ENCODE data around the gene SF3A1. TPM values are rescaled to one million over a fixed set of nuclear protein-coding genes. Genes with fewer than 3 reads are reported as not detected.
A peak's percentile ranks its signal among the peaks of the same experiment; 100 is the strongest.

The SF3A1 gene
- total RNA-seq, 2 experiments from 2014 or later: 247 to 279 TPM

DNA sequence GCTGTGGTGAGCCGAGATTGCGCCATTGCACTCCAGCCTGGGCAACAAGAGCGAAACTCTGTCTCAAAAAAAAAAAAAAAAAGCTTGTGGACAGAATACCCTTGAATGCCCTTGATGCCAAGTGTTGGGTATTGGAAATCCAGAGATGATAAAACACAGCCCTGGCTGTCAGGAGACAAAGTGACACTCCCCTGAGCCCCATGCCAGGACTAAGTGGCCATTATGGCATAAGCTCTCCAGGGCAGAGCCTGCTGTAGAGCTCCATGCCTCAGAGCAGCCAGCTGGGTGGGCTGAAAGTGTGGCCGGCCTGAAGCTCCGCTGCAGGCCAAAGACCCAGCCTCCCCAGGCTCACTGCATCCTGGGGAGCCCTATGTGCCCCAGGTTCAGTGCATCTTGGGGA lies 25.6 kb upstream of the SF3A1 start:
- peaks cover 12% of the 10 kb centered on the region for H3K4me1 Mint-ChIP-seq
- ChIA-PET CTCF (interaction anchor here (1.1 to 8.3 kb wide), 3 partner anchors 13 to 93 kb away, joined by 3 to 71 read pairs (median 6); partner anchors contain the start of gene CASTOR1), POLR2A (no interaction called here)
- no peak overlapping the region for H3K4me3 Mint-ChIP-seq
- no peaks in the 10 kb centered on the region for H3K27me3 Mint-ChIP-seq
- no peaks in the 10 kb centered on the region for H3K9me3 Mint-ChIP-seq
- H3K27ac Mint-ChIP-seq: no peak overlapping the region
- no peaks in the 10 kb centered on the region for H3K36me3 Mint-ChIP-seq (ENCODE audit: low read depth)
- DNase-seq: no peak

DNA sequence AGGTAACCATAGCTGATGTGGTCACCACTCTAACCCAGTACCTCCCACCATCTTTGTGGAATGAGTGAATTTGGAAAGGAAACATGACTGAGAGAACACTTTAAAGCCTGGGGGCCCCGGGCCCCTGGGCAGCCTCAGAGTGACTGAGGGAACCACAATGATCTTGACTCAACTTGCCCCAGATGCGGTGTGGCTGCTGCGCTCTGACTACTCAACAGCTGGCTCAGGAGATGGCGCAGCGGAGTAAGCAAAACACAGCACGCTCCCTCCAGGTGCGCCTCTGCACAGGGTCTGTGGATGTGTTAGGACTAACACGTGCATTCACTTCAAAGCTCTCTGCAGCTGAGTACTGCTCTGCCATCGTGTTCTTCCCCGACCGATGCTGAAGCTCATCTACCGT lies 24.6 kb upstream of the SF3A1 start:
- CTCF ChIA-PET: interaction anchor here (1.2 to 8.3 kb wide), 6 partner anchors 11 to 92 kb away, joined by 3 to 71 read pairs (median 4); partner anchors contain the start of genes CASTOR1, CCDC157 and SF3A1

DNA sequence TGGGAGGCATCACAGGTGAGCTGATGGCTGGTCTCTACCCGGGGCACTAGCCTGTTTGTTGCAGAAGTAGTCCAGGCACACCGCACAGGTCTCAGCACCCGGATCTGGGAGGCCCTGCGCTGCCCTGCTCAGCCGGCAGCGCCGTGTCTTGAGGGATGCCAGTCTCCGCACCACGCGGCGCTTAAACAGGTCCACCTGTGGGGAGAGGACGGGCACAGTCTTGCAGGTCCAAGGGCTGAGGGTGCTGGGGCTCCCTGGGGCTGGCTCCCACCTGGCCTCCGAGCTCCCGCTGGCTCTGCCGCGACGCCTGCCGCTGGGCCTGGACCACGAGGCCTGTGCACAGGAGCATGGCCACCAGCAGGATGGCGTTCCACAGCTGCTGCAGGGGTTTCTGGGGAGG lies 23.3 kb upstream of the SF3A1 start:
- H3K27ac Mint-ChIP-seq: no peak overlapping the region
- DNase-seq: no peak
- ChIA-PET POLR2A (no interaction called here), CTCF (interaction anchor here (0.5 to 8.3 kb wide), 5 partner anchors 12 to 270 kb away, joined by 3 to 71 read pairs (median 3); partner anchors contain the start of genes CASTOR1, CCDC157 and SF3A1)
- no peaks in the 10 kb centered on the region for H3K36me3 Mint-ChIP-seq (ENCODE audit: low read depth)
- no peaks in the 10 kb centered on the region for H3K27me3 Mint-ChIP-seq
- H3K4me1 Mint-ChIP-seq: peaks cover 4% of the 10 kb centered on the region
- H3K4me3 Mint-ChIP-seq: no peak overlapping the region
- no peaks in the 10 kb centered on the region for H3K9me3 Mint-ChIP-seq

More for the DNA sequence above, 24.6 kb upstream of the SF3A1 start:
- Mint-ChIP-seq H3K4me1 (peaks cover 6% of the 10 kb centered on the region), H3K27ac (no peak overlapping the region), H3K9me3 (no peaks in the 10 kb centered on the region), H3K36me3 (ENCODE audit: low read depth) (no peaks in the 10 kb centered on the region), H3K4me3 (no peak overlapping the region), H3K27me3 (no peaks in the 10 kb centered on the region)
- DNase-seq: no peak
- POLR2A ChIA-PET: no interaction called here

DNA sequence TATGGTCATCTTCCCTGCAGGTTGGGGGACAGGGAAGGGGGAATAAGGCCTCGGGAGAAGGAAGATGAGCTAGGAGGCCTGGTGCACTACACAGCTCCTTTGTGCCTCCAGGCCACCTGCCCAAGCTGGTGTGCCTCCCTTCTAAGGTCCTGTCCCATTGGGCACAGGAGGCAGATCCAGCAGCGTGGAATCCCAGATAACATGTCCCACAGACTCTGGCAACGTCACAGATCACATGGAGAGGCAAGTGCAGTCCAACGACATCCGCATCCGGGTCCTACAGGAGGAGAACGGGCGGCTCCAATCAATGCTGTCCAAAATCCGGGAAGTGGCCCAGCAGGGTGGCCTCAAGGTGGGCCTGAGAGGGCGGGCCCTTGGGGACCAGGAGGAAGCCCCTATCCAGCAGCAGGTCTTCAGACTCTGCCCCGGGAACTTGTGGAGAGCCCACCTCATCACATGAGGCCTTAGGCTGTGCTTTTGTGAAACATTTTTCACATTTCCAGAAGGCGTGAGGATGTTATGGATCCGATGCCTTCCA lies 18.7 kb upstream of the SF3A1 start:
- no peaks in the 10 kb centered on the region for H3K27me3 Mint-ChIP-seq
- no peak overlapping the region for H3K27ac Mint-ChIP-seq
- POLR2A ChIA-PET: no interaction called here
- DNase-seq: no peak
- H3K4me3 Mint-ChIP-seq: no peak overlapping the region
- H3K4me1 Mint-ChIP-seq: no peaks in the 10 kb centered on the region
- no peaks in the 10 kb centered on the region for H3K9me3 Mint-ChIP-seq
- no peaks in the 10 kb centered on the region for H3K36me3 Mint-ChIP-seq (ENCODE audit: low read depth)
- CTCF ChIA-PET: interaction anchor here (1.0 to 2.5 kb wide), 3 partner anchors 9 to 87 kb away, joined by 3 to 8 read pairs (median 4); no protein-coding TSS in a partner anchor

DNA sequence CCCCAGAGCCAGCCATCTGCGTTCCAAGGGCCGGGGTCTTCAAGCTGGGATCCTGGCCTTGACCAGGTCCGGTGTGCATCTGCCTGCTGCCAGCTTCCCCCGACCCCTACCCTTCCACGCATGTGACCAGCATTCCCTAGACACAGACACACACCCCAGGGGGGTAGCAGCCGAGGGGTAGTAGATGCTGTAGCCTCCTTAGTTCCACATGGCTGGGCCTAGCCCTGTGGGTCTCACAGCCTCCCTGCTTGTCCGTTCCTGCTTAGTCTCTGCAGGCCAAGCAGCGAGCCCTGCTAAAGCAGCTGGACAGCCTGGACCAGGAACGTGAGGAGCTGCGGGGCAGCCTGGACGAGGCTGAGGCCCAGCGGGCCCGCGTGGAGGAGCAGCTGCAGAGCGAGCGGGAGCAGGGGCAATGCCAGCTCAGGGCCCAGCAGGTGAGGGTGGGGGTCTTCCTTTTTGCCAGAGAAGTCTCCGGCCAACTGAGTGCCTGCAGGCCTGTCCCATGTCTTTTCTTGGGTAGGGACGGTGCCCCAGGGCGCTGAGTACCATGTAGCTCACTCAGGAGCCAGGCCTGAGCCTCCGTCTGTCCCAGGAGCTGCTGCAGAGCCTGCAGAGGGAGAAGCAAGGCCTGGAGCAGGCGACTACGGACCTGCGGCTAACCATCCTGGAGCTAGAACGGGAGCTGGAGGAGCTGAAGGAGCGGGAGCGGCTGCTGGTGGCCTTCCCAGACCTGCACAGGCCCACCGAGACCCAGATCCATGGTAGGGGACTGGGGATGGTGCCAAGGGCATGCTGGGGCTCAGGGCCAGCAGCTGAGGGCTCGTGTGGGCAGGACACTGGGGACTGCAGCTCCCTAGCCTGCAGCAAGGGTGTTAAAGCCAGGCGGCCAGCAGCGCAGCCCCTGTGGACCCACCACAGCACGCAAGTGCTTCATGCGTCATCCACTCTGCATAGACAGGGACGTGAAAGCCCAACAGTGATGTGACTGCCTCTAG lies 16.9 kb upstream of the SF3A1 start:
- H3K27ac Mint-ChIP-seq: no peak overlapping the region
- no peaks in the 10 kb centered on the region for H3K9me3 Mint-ChIP-seq
- CTCF ChIA-PET: interaction anchor here (1.2 to 2.5 kb wide), 3 partner anchors 14 to 86 kb away, joined by 3 to 8 read pairs (median 3); partner anchors contain the start of gene RNF215
- H3K36me3 Mint-ChIP-seq (ENCODE audit: low read depth): no peaks in the 10 kb centered on the region
- POLR2A ChIA-PET: no interaction called here
- H3K4me1 Mint-ChIP-seq: no peaks in the 10 kb centered on the region
- no peaks in the 10 kb centered on the region for H3K27me3 Mint-ChIP-seq
- no peak overlapping the region for H3K4me3 Mint-ChIP-seq
- DNase-seq: no peak

DNA sequence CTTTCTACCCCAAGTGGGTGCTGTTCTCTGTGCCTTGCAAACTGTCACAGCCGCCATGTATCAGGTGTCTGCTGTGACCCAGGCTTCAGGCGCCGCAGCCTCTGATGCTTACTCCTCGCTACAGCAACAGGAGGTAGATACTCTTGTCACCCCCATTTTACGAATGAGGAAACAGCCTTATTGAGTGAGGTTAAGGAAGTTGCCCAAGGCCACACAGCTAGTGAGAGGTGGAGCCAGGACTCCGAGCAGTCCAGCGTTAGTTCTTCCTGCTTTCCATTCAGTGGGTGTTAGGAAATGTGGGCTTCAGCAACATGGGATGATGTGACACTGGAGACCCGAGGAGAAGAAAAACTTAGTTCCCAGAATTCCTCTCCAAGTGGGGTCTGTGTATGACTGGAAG lies 16.2 kb upstream of the SF3A1 start:
- H3K27me3 Mint-ChIP-seq: no peaks in the 10 kb centered on the region
- ChIA-PET POLR2A (no interaction called here), CTCF (interaction anchor here (0.6 to 2.5 kb wide), 2 partner anchors 60 to 85 kb away, joined by 3 to 8 read pairs; no protein-coding TSS in a partner anchor)
- H3K4me3 Mint-ChIP-seq: no peak overlapping the region
- H3K36me3 Mint-ChIP-seq (ENCODE audit: low read depth): no peaks in the 10 kb centered on the region
- DNase-seq: no peak
- H3K27ac Mint-ChIP-seq: no peak overlapping the region
- H3K4me1 Mint-ChIP-seq: no peaks in the 10 kb centered on the region
- no peaks in the 10 kb centered on the region for H3K9me3 Mint-ChIP-seq

DNA sequence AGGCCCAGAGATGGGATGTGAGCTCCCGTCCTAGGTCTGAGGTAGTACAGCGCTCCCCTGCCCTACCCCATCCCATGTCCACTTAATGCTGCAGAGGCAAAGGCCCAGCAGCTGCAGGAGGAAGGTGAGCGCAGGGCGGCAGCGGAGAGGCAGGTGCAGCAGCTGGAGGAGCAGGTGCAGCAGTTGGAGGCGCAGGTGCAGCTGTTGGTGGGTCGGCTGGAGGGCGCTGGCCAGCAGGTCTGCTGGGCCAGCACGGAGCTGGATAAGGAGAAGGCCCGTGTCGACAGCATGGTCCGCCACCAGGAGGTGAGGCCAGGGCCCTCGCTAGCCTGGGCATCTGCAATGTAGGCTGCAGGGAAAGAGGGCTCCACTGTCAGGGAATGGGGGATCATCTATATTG lies 15.3 kb upstream of the SF3A1 start:
- H3K4me3 Mint-ChIP-seq: no peak overlapping the region
- DNase-seq: no peak
- H3K4me1 Mint-ChIP-seq: no peaks in the 10 kb centered on the region
- ChIA-PET CTCF (no interaction called here), POLR2A (no interaction called here)
- no peaks in the 10 kb centered on the region for H3K36me3 Mint-ChIP-seq (ENCODE audit: low read depth)
- H3K27ac Mint-ChIP-seq: no peak overlapping the region
- no peaks in the 10 kb centered on the region for H3K27me3 Mint-ChIP-seq
- no peaks in the 10 kb centered on the region for H3K9me3 Mint-ChIP-seq

DNA sequence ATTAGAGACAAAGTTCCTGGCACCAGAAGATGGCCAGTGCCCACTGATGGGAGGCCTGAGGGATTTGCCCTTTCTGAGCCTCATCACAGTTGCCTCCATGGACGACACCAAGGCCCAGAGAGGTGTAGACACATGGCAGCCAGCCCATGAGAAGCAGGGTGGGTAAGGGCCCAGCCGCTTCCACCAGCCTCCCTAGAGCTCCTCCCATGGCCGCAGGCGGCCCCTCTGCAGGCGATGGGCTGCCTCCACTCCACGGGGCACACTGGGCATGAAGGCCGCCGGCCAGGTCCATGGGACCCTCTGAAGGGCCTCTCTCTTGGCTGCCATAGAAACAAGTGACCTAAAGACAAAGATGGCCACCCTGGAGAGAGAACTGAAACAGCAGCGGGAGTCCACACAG lies 14.6 kb upstream of the SF3A1 start:
- Mint-ChIP-seq H3K4me3 (no peak overlapping the region), H3K27me3 (no peaks in the 10 kb centered on the region), H3K9me3 (no peaks in the 10 kb centered on the region), H3K4me1 (no peaks in the 10 kb centered on the region), H3K36me3 (ENCODE audit: low read depth) (no peaks in the 10 kb centered on the region), H3K27ac (no peak overlapping the region)
- ChIA-PET POLR2A (no interaction called here), CTCF (no interaction called here)
- no peak for DNase-seq

DNA sequence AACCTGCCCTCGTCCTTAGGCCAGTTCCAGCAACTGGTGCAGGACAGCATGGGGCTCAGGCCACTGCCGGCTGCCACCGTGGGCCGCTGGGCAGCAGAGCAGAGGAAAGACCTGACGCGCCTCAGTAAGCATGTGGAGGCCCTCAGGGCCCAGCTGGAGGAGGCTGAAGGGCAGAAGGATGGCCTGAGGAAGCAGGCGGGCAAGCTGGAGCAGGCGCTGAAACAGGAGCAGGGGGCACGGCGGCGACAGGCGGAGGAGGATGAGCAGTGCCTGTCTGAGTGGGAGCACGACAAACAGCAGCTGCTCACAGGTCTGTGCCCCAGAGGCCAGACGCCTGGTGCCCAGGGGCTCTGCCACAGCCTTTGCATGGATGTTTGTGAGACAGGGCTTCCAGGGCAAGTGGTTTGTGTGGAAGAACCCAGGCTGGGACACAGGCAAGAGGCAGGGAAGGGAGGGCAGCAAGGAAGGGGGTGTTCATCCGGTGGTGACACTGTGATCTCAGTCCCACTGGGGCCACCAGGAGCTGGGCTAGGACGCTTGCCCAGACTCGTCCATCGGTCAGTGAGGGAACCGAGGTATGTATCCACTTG lies 14.0 kb upstream of the SF3A1 start:
- Mint-ChIP-seq H3K4me3 (no peak overlapping the region), H3K27me3 (no peaks in the 10 kb centered on the region), H3K36me3 (ENCODE audit: low read depth) (no peaks in the 10 kb centered on the region), H3K4me1 (no peaks in the 10 kb centered on the region), H3K27ac (peak overlapping the region; percentile 41), H3K9me3 (no peaks in the 10 kb centered on the region)
- CTCF ChIA-PET: no interaction called here
- DNase-seq: no peak
- POLR2A ChIA-PET: no interaction called here

DNA sequence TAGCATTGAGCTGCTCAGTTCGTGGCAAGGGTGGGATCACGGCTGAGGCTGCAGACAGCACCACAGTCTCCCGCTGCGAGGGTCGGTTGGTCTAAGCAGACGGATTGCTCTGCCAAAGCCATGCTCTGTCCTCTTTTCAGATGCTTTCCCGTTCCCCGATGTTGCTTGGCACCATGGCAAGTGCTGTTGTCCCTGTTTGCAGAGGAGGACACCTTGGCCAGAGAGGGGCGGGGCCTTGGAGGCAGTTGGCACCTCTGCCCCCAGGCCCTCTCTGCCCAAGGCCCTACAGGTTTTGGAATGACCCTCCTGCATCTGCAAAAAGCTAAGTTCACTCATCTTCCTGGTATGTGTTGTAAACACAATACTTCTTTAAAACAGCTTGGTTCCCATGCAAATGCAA lies 11.7 kb upstream of the SF3A1 start:
- Mint-ChIP-seq H3K9me3 (no peaks in the 10 kb centered on the region), H3K27ac (no peak overlapping the region), H3K27me3 (no peaks in the 10 kb centered on the region), H3K4me1 (no peaks in the 10 kb centered on the region), H3K36me3 (ENCODE audit: low read depth) (no peaks in the 10 kb centered on the region), H3K4me3 (no peak overlapping the region)
- ChIA-PET CTCF (interaction anchor here (1.1 to 2.5 kb wide), 3 partner anchors 13 to 105 kb away, joined by 4 to 11 read pairs (median 6); no protein-coding TSS in a partner anchor), POLR2A (no interaction called here)
- no peak for DNase-seq

DNA sequence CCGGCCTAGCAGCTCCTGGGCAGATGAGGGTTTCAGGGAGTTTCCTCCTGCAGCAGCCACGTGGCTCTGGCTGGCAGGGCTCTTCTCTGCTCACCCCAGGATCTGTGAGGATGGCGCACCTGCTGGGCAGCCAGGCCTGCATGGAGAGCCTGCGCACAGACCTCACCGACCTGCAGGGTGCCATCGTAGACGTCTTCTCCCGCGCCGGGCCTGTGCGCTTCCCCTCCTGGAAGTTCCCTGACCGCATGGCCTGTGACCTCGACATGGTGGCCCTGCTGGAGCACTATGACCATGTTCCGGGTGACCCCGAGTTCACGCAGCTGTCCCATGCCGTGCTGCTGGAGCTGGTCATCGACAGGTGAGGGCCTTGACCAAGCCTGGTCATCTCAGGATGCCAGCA lies 9.2 kb upstream of the SF3A1 start:
- CTCF ChIA-PET: interaction anchor here (0.6 to 2.2 kb wide), 5 partner anchors 9 to 78 kb away, joined by 3 to 8 read pairs (median 4); partner anchors contain the start of genes CCDC157 and SF3A1
- POLR2A ChIA-PET: no interaction called here
- no peaks in the 10 kb centered on the region for H3K27me3 Mint-ChIP-seq

DNA sequence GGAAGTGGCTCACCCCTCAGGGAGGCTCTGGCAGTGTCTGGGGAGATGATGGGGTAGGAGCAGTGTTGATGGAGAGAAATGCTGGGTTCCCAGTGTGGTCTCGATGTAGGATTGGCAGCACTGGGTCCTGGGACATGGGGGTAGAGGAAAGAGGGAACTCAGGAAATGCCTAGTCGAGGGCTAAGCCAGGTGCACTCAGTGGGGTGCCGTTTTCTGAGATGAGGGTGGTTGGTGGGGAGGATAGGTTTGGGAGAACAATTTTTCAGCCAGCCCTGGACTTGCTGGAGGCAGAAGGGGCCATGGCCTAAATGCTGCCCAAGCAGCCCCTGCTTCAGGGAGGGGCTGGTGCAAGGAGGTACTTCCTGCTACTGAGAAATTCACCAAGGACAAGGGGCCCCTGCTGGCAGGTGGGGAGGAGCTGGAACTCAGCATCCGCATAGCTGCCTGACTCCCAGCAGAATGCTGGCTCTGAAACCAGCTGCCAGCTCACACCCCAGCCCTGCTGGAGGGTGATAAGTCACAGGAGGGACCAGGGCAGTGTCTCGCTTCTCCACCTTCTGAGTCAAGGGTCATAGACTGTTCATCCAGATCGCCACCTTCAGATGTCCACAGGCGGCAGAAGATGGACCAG lies 6.1 kb upstream of the SF3A1 start:
- H3K9me3 Mint-ChIP-seq: no peaks in the 10 kb centered on the region
- H3K36me3 Mint-ChIP-seq (ENCODE audit: low read depth): no peaks in the 10 kb centered on the region
- DNase-seq: no peak
- ChIA-PET POLR2A (no interaction called here), CTCF (interaction anchor here (1.8 kb wide), 1 partner anchor 25 kb away, joined by 6 read pairs; the partner anchor contains the start of gene RNF215)
- H3K27ac Mint-ChIP-seq: peak overlapping the region; percentile 6
- no peak overlapping the region for H3K4me3 Mint-ChIP-seq
- no peaks in the 10 kb centered on the region for H3K27me3 Mint-ChIP-seq
- H3K4me1 Mint-ChIP-seq: peaks cover 9% of the 10 kb centered on the region

More for the DNA sequence above, 9.2 kb upstream of the SF3A1 start:
- Mint-ChIP-seq H3K36me3 (ENCODE audit: low read depth) (no peaks in the 10 kb centered on the region), H3K4me3 (no peak overlapping the region), H3K9me3 (no peaks in the 10 kb centered on the region), H3K27ac (no peak overlapping the region), H3K4me1 (peaks cover 5% of the 10 kb centered on the region)
- no peak for DNase-seq
